DOHH2 (cell line): Measurements from ENCODE around the gene F11R.

Experiments used
- CTCF ChIP-seq: fragments of 200-600 bp; sonication (generic); IDR thresholded peaks from one replicate; pipeline ENCODE4 v1.5.1; 2014; ENCODE audit warnings: antibody characterized with exemption, mild to moderate bottlenecking, low read depth, low read length; ENCODE audit not compliant: poor library complexity, severe bottlenecking
- EZH2phosphoT487 ChIP-seq: fragments of 200-600 bp; sonication (generic); IDR thresholded peaks from 2 replicates; pipeline ENCODE4 v1.6.1; 2017; ENCODE audit warnings: borderline replicate concordance, mild to moderate bottlenecking, antibody characterized with exemption, low read length, moderate library complexity, mixed read lengths

DNA sequence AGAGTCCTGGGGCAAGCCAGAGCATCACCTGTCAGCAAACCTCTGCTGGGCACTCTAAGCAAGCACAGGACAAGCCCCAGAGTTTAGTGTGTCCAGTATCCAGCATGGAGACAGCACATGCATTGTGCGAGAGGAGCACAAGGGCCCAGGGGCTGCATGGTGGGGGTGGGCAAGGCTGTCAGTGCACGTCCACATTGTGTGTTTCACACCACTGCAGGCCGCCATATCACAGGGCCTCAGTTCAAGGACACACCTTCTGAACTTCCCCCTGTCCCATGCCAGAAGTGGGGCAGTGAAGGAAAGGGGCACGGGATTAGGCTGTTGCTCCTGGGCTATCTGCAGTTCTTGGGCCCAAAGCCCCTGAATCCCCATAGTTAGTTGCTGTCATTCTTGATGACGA, 18.6 kb upstream of the F11R start:
- TF ChIP-seq CTCF (no peak), EZH2phosphoT487 (no peak)
